HG03575 (cell line): Measurements from ENCODE around the gene WNT10A.

Experiments used
- ATAC-seq: cut with Tn5 transposase; IDR thresholded peaks from one replicate; pipeline ENCODE4 v1.9.1; 2021; ENCODE audit not compliant: unreplicated experiment, insufficient number of reproducible peaks, low FRiP score; ENCODE audit errors: extremely low read depth

WNT10A gene

GRCh38 chr2:218873359-218874194 lies 7.1 kb upstream of the WNT10A start:
- no peak for ATAC-seq

- ATAC-seq, result no peak
Observed at GRCh38 chr2:218875692-218876246, 4.9 kb upstream of the WNT10A start.

- no peak for ATAC-seq
Observed at GRCh38 chr2:218876562-218877219, 4.0 kb upstream of the WNT10A start.

- no peak for ATAC-seq
Observed at GRCh38 chr2:218877331-218877730, 3.3 kb upstream of the WNT10A start.

- no peak for ATAC-seq
Observed at GRCh38 chr2:218877891-218878290, 2.8 kb upstream of the WNT10A start.

- no peak for ATAC-seq
Observed at GRCh38 chr2:218878486-218878885, 2.2 kb upstream of the WNT10A start.

GRCh38 chr2:218878926-218879761 lies 1.5 kb upstream of the WNT10A start:
- no peak for ATAC-seq

- no peak for ATAC-seq
Observed at GRCh38 chr2:218879776-218880101, 913 bp upstream of the WNT10A start.

GRCh38 chr2:218880859-218881594 lies 375 bp downstream of the WNT10A start:
- ATAC-seq, result no peak

GRCh38 chr2:218881744-218882460 lies 1.2 kb downstream of the WNT10A start:
- ATAC-seq, result no peak

GRCh38 chr2:218882461-218882816 lies 1.8 kb downstream of the WNT10A start:
- no peak for ATAC-seq

GRCh38 chr2:218882866-218883366 lies 2.3 kb downstream of the WNT10A start:
- no peak for ATAC-seq

GRCh38 chr2:218883491-218884490 lies 3.1 kb downstream of the WNT10A start:
- ATAC-seq, result no peak

GRCh38 chr2:218884519-218884918 lies 3.9 kb downstream of the WNT10A start:
- ATAC-seq, result no peak

- no peak for ATAC-seq
Observed at GRCh38 chr2:218885981-218886947, 5.6 kb downstream of the WNT10A start.

- no peak for ATAC-seq
Observed at GRCh38 chr2:218887079-218887478, 6.4 kb downstream of the WNT10A start.
